Measurements from ENCODE around the gene CDH13. TPM values are rescaled to one million over a fixed set of nuclear protein-coding genes. Genes with fewer than 3 reads are reported as not detected.

Gene CDH13
- total RNA-seq, 1 donor from 2014 or later = not detected

GRCh38 chr16:82832821-82833220, 206.1 kb downstream of the CDH13 start:
- H3K4me3 Mint-ChIP-seq = no peak overlapping the region
- ATAC-seq (ENCODE audit: low read depth) (no peak), DNase-seq (no peak)
- H3K27me3 Mint-ChIP-seq = no peaks in the 10 kb centered on the region
- intact Hi-C loops (cut with micrococcal nuclease) = no loop called here
- TF ChIP-seq CTCF (IDR thresholded peaks at IDR 0.05) = no peak
- POLR2A ChIA-PET = no interaction called here
- H3K36me3 Mint-ChIP-seq (ENCODE audit: low read depth) = no peaks in the 10 kb centered on the region
- no peak overlapping the region for H3K27ac Mint-ChIP-seq
- no peaks in the 10 kb centered on the region for H3K9me3 Mint-ChIP-seq
- CTCF ChIA-PET = no interaction called here
- H3K4me1 Mint-ChIP-seq = no peaks in the 10 kb centered on the region

- CTCF ChIA-PET = no interaction called here
- no peaks in the 10 kb centered on the region for H3K27me3 Mint-ChIP-seq
Measured at GRCh38 chr16:82833378-82833993, 206.7 kb downstream of the CDH13 start.

GRCh38 chr16:82834151-82834815, 207.5 kb downstream of the CDH13 start:
- no peak overlapping the region for H3K4me3 Mint-ChIP-seq
- DNase-seq (no peak), ATAC-seq (ENCODE audit: low read depth) (no peak)
- H3K9me3 Mint-ChIP-seq = no peaks in the 10 kb centered on the region
- ChIA-PET CTCF (no interaction called here), POLR2A (no interaction called here)
- no peaks in the 10 kb centered on the region for H3K36me3 Mint-ChIP-seq (ENCODE audit: low read depth)
- intact Hi-C loops (cut with micrococcal nuclease) = no loop called here
- no peaks in the 10 kb centered on the region for H3K27me3 Mint-ChIP-seq
- TF ChIP-seq CTCF (IDR thresholded peaks at IDR 0.05) = no peak
- H3K4me1 Mint-ChIP-seq = no peaks in the 10 kb centered on the region
- no peak overlapping the region for H3K27ac Mint-ChIP-seq

More at GRCh38 chr16:82833378-82833993, 206.7 kb downstream of the CDH13 start:
- Mint-ChIP-seq H3K27ac (no peak overlapping the region), H3K36me3 (ENCODE audit: low read depth) (no peaks in the 10 kb centered on the region), H3K9me3 (no peaks in the 10 kb centered on the region), H3K4me3 (no peak overlapping the region), H3K4me1 (no peaks in the 10 kb centered on the region)
- DNase-seq (no peak), ATAC-seq (ENCODE audit: low read depth) (no peak)
- POLR2A ChIA-PET = no interaction called here
- intact Hi-C loops (cut with micrococcal nuclease) = no loop called here
- TF ChIP-seq CTCF (IDR thresholded peaks at IDR 0.05) = no peak

GRCh38 chr16:82835487-82836155, 208.9 kb downstream of the CDH13 start:
- H3K4me3 Mint-ChIP-seq = no peak overlapping the region
- H3K36me3 Mint-ChIP-seq (ENCODE audit: low read depth) = no peaks in the 10 kb centered on the region
- H3K9me3 Mint-ChIP-seq = no peaks in the 10 kb centered on the region
- DNase-seq (no peak), ATAC-seq (ENCODE audit: low read depth) (no peak)
- no peak overlapping the region for H3K27ac Mint-ChIP-seq
- intact Hi-C loops (cut with micrococcal nuclease) = no loop called here
- no peaks in the 10 kb centered on the region for H3K4me1 Mint-ChIP-seq
- H3K27me3 Mint-ChIP-seq = no peaks in the 10 kb centered on the region
- ChIA-PET CTCF (no interaction called here), POLR2A (no interaction called here)
- no peak for TF ChIP-seq CTCF (IDR thresholded peaks at IDR 0.05)

GRCh38 chr16:82841108-82841507, 214.3 kb downstream of the CDH13 start:
- Mint-ChIP-seq H3K27ac (no peak overlapping the region), H3K4me3 (no peak overlapping the region), H3K4me1 (no peaks in the 10 kb centered on the region), H3K36me3 (ENCODE audit: low read depth) (no peaks in the 10 kb centered on the region), H3K27me3 (no peaks in the 10 kb centered on the region), H3K9me3 (peaks cover 2% of the 10 kb centered on the region)
- intact Hi-C loops (cut with micrococcal nuclease) = no loop called here
- no peak for TF ChIP-seq CTCF (IDR thresholded peaks at IDR 0.05)
- CTCF ChIA-PET = no interaction called here
- POLR2A ChIA-PET = no interaction called here
- DNase-seq (no peak), ATAC-seq (ENCODE audit: low read depth) (no peak)

All from activated B cell treated with CpG ODN at 0.5 μM for 24 hours (primary cell).